NCI-H187 (cell line): ENCODE measurements around the gene C1orf115.
"Not testable (repeated sequence)": the region's sequence is repeated elsewhere in the genome, so short reads cannot be mapped to it uniquely, and the experiment has no call there.

Source experiments
- DNase-seq, 2 experiments: peaks; one replicate each; lab custom pipeline; 2025; lab: John Stamatoyannopoulos, UW

C1orf115 gene

GRCh38 chr1:220726634-220727033, 36.5 kb downstream of the C1orf115 start:
- no peak for DNase-seq

GRCh38 chr1:220727519-220727918, 37.4 kb downstream of the C1orf115 start:
- no peak for DNase-seq

- DNase-seq: no peak
Observed at GRCh38 chr1:220730486-220730885, 40.3 kb downstream of the C1orf115 start.

GRCh38 chr1:220732137-220732536, 42.0 kb downstream of the C1orf115 start:
- DNase-seq: no peak

GRCh38 chr1:220732621-220733020, 42.5 kb downstream of the C1orf115 start:
- DNase-seq: no peak

- DNase-seq: no peak
Observed at GRCh38 chr1:220733086-220733601, 43.0 kb downstream of the C1orf115 start.

DNA sequence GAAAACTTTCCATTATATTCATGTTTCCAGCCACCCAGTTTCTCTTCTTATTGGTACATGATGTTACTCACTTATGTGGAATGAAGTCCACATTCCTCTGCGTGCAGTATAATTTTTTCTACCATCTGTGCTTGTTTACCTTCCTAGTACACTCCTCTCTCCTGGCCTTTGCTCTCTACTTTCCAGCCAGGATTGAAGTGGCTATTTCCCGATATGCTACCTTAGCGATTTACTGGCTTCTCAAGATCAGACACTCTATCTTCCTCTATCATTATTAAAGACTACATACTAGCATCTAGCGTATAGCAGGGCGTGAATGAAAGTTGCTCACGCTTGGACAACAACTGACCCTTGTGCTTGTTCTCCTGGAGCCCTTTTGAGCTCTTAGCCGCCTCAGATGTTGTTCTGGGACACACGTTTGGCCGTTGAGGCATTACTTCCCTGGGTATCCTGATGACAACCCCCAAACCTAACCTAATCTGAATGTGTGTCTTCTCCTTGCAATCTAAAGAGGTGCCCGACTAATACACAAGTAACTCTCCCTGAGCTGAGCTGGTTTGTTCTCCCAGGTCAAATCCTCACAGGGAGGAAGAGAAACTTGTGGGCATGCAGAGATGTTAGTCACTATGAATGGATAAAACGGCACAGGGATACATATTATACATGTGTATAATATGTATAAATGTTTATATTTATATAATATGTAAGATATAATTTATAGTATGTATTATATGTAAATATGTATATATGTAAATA, 44.6 kb downstream of the C1orf115 start:
- no peak for DNase-seq

GRCh38 chr1:220736283-220736682, 46.1 kb downstream of the C1orf115 start:
- not testable (repeated sequence) for DNase-seq

DNA sequence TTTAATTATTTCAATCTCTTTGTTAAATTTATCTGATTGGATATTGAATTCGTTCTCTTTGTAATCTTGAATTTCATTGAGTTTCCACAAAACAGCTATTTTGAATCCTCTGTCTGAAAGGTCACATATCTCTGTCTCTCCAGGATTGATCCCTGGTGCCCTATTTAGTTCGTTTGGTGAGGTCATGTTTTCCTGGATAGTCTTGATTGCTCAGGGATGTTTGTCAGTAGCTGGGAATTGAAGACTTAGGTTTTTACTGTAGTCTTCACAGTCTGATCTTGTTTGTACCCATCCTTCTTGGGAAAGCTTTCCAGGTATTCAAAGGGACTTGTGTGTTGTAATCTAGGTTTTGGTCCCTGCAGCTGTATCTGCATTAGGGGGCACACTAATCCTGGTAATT, 51.2 kb downstream of the C1orf115 start:
- no peak for DNase-seq

- DNase-seq: no peak
Observed at GRCh38 chr1:220741825-220742224, 51.7 kb downstream of the C1orf115 start.

GRCh38 chr1:220742520-220742919, 52.4 kb downstream of the C1orf115 start:
- DNase-seq: no peak

- no peak for DNase-seq
Observed at GRCh38 chr1:220746851-220747250, 56.7 kb downstream of the C1orf115 start.

DNA sequence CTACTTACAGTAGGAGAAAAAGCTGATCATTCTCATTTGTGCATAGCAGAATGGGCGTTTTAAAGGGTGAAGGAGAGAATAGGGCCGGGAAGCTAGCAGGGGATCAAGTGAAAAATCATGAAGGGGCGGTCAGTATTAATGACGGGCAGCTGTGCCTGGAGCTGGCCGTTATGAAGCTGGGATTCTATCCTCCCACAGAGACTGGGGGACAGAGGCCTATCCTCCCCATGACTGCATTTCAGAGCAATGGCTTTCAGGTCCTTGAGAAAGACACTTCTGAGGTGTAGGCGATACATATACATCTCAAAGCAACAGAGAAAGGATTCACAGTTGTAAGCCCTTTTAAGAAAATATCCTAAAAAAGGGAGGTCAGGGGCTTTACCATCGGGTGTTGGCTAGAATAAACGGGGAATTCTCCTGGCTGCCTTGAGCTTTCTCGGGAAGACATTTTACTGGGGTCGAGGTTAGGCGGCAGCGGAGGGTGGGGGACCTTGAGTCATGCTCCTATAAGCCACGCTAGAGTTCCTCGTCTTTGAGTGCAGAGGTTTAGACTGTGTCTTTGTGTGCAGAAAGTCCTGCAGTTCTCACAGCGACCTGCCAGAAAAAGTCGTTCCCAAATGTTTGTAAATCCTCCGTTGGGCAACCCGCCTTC, 57.4 kb downstream of the C1orf115 start:
- DNase-seq: no peak

DNA sequence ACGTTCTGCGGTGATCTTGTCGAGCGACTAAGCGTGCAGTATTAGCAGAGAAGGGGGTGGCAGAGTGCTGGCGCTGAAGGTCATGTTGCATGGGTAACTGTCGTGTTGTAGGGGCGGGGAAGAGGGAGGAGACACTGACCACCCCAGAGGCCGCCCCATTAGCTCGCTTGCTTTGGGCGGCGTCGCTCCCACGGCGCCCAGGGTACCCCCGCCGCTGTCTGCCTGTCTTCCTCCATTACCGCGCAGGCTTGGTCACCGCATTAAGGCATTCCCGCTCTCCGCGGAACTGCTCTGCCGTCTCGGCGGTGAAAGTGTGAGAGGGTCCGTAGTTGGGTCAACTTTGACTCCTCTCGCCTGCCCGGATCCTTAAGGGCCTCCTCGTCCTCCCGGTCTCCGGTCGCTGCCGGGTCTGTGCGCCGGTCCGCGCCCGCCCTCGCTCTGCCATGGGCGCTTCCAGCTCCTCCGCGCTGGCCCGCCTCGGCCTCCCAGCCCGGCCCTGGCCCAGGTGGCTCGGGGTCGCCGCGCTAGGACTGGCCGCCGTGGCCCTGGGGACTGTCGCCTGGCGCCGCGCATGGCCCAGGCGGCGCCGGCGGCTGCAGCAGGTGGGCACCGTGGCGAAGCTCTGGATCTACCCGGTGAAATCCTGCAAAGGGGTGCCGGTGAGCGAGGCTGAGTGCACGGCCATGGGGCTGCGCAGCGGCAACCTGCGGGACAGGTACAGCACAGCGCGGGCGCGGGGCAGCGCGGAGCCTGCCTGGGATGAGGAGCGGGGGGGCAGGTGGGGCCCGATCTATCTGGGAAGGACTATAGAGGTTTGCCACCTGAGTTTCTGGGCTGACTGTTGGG, 58.1 kb downstream of the C1orf115 start, which contains the start of gene MTARC2:
MTARC2 (plus strand) TSS at position 234 of the 846 bp plus-strand sequence; CDS start at position 444, 210 bp downstream.
- DNase-seq: no peak
